GM12892 (cell line): ENCODE data around the gene ESYT1.

ENCODE experiments used
- DNase-seq: peaks from one replicate; pipeline ENCODE4 v3.0.0; 2011; ENCODE audit not compliant: insufficient read length
- FAIRE-seq: peaks from 2 replicates; lab custom pipeline; 2011; peaks lifted over from hg19 to GRCh38; lab: Jason Lieb, UNC
- POLR2A ChIP-seq: IDR thresholded peaks from 2 replicates; pipeline ENCODE4 v1.6.1; 2011; ENCODE audit warnings: low read depth, low read length, control low read depth
- POLR2AphosphoS5 ChIP-seq: IDR thresholded peaks from 2 replicates; pipeline ENCODE4 v1.6.1; 2011; ENCODE audit warnings: low read depth, low read length, control low read depth
- TAF1 ChIP-seq: IDR thresholded peaks from 2 replicates; pipeline ENCODE4 v1.6.1; 2011; ENCODE audit warnings: low read depth, mild to moderate bottlenecking, control low read depth, low read length, borderline replicate concordance

Gene ESYT1

GRCh38 chr12:56143217-56143616 lies 15.2 kb downstream of the ESYT1 start:
- DNase-seq (no peak), FAIRE-seq (no peak)
- TF ChIP-seq POLR2AphosphoS5 (no peak), TAF1 (no peak), POLR2A (no peak)

GRCh38 chr12:56143870-56144269 lies 15.8 kb downstream of the ESYT1 start:
- no peak for FAIRE-seq
- TF ChIP-seq TAF1 (no peak), POLR2A (no peak), POLR2AphosphoS5 (no peak)
- no peak for DNase-seq

DNA sequence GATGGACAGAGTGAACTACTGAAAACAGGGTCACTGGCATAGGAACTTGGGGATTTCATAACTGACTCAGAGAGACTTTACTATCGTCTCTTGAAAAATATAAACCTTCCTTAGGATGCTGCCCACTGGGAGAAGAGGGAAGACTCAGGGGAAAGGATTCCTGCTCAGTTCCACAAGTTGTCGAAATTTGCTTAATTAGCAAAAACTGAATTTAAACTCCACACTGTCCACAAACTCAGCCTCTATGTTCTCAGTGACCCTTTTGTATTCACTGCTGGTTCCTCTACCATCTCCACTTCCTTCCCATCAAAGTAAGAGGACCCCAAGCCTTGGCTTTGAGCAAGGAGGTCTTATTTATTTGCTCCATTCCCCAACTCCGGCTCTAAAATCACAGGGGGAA lies 17.1 kb downstream of the ESYT1 start:
- no peak for FAIRE-seq
- no peak for DNase-seq
- TF ChIP-seq POLR2A (no peak), POLR2AphosphoS5 (no peak), TAF1 (no peak)

- FAIRE-seq: no peak
- no peak for DNase-seq
- no peak for TF ChIP-seq POLR2A
- no peak for TF ChIP-seq POLR2AphosphoS5
- TF ChIP-seq TAF1: no peak
These were observed 18.7 kb downstream of the ESYT1 start for GRCh38 chr12:56146492-56147460.

- DNase-seq: no peak
- no peak for TF ChIP-seq POLR2AphosphoS5
- no peak for TF ChIP-seq TAF1
- no peak for TF ChIP-seq POLR2A
- FAIRE-seq: no peak
These were observed 22.5 kb downstream of the ESYT1 start for GRCh38 chr12:56150563-56150962.

GRCh38 chr12:56151672-56152131 lies 23.6 kb downstream of the ESYT1 start:
- DNase-seq (peak; percentile 61), FAIRE-seq (no peak)
- TF ChIP-seq POLR2AphosphoS5: no peak
- no peak for TF ChIP-seq POLR2A
- no peak; the same call in 1 of the 2 replicates for TF ChIP-seq TAF1

DNA sequence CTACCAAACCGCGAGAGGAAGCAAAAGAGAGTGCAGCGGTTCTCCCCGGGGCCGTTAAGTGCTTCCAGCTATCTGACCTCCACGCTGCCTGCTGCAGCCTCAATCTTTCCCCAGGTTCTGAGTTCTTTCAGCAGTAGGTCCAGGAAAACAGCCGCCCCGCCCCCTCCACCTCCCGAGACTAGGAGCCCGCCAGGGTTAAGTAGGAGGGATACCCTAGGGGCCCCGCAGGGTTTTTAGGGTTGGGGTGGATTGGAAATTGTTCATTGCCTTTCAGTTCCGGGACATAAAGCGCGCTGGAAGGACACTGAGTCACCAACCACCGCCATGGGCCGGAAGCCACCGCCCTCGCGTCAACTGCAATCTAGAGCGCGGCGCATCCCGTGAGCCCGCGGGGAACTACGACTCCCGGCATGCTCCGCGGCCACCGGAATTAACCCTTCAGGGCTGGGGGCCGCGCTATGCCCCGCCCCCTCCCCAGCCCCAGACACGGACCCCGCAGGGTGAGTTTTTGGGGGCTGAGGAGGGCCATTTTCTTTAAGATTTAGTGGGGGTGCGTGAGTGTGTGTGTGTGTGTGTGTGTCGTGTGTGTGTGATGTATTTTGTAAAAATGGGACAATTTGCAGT lies 24.2 kb downstream of the ESYT1 start, which contains the start of gene MYL6B:
Gene MYL6B, plus strand, starts transcription at position 456 of the 624 bp plus-strand sequence. CDS start 1,332 bp downstream, outside the sequence.
- TF ChIP-seq POLR2AphosphoS5: no peak
- TF ChIP-seq TAF1: peak; percentile 37; the same call in 1 of the 2 replicates
- TF ChIP-seq POLR2A: peak; percentile 72
- DNase-seq (peak; percentile 93), FAIRE-seq (peak; percentile 87)

DNA sequence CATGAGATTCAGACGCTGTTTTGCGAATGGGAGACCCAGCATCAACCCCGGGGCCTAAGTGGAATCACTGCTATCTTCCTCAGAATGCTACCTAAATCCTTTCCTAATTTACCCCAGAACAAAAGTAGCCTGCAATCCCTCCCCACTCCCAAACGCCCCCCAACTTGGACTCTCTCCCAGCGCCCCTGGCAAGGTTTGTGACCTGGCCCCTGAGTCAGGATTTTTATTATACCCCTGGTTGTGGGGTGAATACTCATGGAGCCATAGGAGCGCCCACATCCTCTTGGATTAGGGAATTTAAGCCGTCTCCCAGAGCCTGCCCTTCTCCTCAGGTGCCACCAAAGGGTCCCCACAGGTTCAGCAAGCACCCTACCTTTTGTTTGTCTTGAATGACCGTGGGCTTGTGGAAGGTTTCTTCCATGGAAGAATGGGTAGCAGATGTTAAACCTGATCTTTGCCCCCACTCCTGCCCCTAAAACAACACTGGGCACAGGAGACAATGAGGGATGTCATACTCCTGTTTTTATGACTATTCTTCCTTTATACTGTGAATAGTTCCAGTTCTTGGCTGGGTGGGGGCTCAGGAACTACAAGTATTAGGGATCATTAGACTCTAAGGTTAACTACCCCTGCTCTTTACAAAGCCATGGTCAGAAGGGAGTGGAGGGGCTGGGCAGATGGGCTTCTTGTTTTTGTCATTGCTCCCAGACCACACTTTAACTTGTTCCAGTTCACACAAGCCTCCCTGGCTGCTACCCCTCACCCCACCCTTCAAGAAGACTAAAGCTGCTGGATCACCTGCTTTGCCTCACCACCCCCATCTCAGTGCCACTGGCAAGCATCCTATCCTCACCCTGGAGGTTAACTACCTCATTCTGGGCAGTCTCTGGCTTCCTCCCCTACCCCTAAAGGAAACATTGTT lies 24.9 kb downstream of the ESYT1 start:
- no peak for DNase-seq
- FAIRE-seq: no peak
- no peak for TF ChIP-seq POLR2A
- TF ChIP-seq TAF1: no peak
- TF ChIP-seq POLR2AphosphoS5: no peak

DNA sequence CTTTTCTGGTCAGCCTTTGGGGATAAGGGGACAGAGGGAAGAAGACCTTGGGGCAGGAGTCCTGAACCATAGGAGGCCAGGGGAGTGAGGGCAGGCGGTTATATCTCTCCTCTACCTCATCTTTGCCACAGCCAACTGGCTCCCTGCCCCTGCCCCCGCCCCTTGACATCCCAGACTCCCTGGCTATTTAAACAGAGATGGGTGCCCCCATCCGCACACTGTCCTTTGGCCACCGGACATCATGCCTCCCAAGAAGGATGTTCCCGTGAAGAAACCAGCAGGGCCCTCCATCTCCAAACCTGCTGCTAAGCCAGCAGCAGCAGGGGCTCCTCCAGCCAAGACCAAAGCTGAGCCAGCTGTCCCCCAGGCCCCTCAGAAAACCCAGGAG lies 25.6 kb downstream of the ESYT1 start:
- FAIRE-seq: no peak
- TF ChIP-seq TAF1 (no peak), POLR2A (no peak), POLR2AphosphoS5 (no peak)
- DNase-seq: no peak

DNA sequence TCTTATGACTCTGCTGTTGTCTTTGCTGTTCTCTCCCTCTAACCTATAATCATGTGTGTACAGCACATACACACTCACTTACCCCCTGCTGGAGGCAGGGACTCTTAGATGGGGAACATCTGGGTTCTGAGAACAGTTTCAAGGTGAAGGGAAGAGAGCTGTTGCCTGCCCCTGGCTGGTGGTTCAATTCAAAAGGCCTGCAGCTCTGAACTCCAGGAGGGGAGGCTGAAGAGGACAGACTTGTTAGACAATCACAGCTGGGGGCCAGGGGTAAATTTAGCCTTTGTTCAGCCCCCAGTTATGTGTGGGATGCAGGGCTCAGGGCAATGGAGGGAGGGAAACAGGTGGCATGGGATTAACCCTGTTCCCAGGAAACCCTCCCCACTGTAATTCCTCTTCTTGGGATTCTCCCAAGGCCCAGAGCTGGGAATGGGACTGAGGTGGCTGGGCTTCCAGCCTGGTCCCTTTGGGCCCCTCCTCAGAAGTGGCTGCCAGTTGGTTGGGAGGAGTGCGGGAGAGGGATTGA lies 26.2 kb downstream of the ESYT1 start:
- FAIRE-seq (no peak), DNase-seq (no peak)
- TF ChIP-seq POLR2AphosphoS5: no peak
- no peak for TF ChIP-seq TAF1
- no peak for TF ChIP-seq POLR2A
